ENCODE data around the gene EFCAB11.

Gene EFCAB11

GRCh38 chr14:89933002-89933401 is 21.5 kb downstream of the EFCAB11 start:
- no peak for TF ChIP-seq CTCF (IDR thresholded peaks at IDR 0.05)

GRCh38 chr14:89927186-89927865 is 27.2 kb downstream of the EFCAB11 start:
- TF ChIP-seq CTCF (IDR thresholded peaks at IDR 0.05) = no peak

GRCh38 chr14:89926694-89927093 is 27.8 kb downstream of the EFCAB11 start:
- TF ChIP-seq CTCF (IDR thresholded peaks at IDR 0.05) = no peak

- TF ChIP-seq CTCF (IDR thresholded peaks at IDR 0.05) = no peak
Observed at GRCh38 chr14:89924268-89924667, 30.3 kb downstream of the EFCAB11 start.

GRCh38 chr14:89922031-89922907 is 32.3 kb downstream of the EFCAB11 start:
- TF ChIP-seq CTCF (IDR thresholded peaks at IDR 0.05) = no peak

- no peak for TF ChIP-seq CTCF (IDR thresholded peaks at IDR 0.05)
Observed at GRCh38 chr14:89921346-89921745, 33.2 kb downstream of the EFCAB11 start.

GRCh38 chr14:89920056-89920455 is 34.5 kb downstream of the EFCAB11 start:
- TF ChIP-seq CTCF (IDR thresholded peaks at IDR 0.05) = no peak
